ENCODE measurements around the gene HOXD12.
A peak's percentile ranks its signal among the peaks of the same experiment; 100 is the strongest.

The HOXD12 gene

DNA sequence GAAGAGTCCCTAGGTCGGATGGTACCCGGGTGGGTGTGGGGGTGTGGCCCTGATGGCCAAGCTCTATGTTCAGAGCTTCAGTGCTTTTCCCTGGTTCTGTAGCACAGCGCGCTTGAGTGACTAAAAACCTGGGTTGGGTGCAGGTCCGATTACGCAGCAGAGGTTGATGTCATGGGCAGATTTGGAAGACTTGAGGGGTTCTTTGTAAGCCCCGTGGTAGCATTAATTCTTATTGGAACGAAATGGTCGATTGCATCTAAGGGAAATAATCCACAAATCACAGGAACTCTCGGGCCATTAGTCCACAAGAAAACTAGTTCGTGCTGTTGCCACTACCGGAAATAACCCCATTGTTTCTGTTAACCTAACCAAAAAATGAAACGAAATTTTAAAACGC, 38.9 kb downstream of the HOXD12 start:
- Histone ChIP-seq H3K27me3 (no peaks in the 10 kb centered on the region), H3K9me3 (no peaks in the 10 kb centered on the region), H3K4me1 (peaks cover 7% of the 10 kb centered on the region; the same call in 1 of the 2 replicates), H3K36me3 (no peaks in the 10 kb centered on the region), H3K4me3 (ENCODE audit: low read depth, low read length) (no peak overlapping the region)
- TF ChIP-seq, protein P1, sequence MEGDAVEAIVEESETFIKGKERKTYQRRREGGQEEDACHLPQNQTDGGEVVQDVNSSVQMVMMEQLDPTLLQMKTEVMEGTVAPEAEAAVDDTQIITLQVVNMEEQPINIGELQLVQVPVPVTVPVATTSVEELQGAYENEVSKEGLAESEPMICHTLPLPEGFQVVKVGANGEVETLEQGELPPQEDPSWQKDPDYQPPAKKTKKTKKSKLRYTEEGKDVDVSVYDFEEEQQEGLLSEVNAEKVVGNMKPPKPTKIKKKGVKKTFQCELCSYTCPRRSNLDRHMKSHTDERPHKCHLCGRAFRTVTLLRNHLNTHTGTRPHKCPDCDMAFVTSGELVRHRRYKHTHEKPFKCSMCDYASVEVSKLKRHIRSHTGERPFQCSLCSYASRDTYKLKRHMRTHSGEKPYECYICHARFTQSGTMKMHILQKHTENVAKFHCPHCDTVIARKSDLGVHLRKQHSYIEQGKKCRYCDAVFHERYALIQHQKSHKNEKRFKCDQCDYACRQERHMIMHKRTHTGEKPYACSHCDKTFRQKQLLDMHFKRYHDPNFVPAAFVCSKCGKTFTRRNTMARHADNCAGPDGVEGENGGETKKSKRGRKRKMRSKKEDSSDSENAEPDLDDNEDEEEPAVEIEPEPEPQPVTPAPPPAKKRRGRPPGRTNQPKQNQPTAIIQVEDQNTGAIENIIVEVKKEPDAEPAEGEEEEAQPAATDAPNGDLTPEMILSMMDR (IDR thresholded peaks at IDR 0.05; ENCODE audit: low read depth, low read length), result no peak
- DNase-seq, result no peak

DNA sequence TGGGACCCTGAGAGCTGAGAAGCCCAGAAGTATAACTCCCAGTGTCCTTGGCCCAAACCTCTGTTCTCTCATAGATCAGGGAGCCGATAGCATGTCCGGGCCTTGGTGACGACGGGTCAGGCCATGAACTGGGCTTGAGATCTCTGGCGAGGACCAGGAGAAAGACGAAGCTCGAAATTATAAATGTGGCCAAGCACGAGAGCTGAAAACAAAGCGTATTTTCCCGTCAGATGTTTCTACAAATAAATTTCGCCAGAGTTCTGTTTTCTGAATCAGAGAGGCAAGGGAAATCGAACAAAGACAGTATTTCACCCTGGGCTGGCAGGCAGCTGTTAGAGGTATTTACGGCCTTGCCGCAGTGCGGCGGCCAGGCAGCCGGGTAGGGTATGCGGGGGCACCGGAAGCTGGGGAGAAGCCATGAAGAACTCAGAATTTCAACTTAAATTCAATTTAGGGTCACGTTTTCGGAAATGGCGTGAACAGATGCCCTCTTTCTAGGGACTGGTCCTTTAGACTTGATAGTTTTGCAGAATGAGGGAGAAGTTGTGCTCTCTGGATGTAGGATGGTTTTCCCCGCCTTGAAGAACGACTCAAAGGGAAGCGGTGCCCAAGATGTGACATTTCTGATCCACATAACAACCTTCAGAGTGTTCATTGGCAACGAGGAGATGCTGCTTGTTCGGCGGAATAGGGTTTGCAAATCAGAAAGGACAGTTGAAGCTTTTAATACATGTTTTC, 39.5 kb downstream of the HOXD12 start:
- no peaks in the 10 kb centered on the region for H3K36me3 ChIP-seq
- H3K4me3 ChIP-seq (ENCODE audit: low read depth, low read length), result no peak overlapping the region
- H3K27me3 ChIP-seq, result no peaks in the 10 kb centered on the region
- TF ChIP-seq, protein P1 (IDR thresholded peaks at IDR 0.05; ENCODE audit: low read depth, low read length), result no peak
- H3K9me3 ChIP-seq, result no peaks in the 10 kb centered on the region
- DNase-seq, result no peak
- H3K4me1 ChIP-seq, result peaks cover 7% of the 10 kb centered on the region; the same call in 1 of the 2 replicates

DNA sequence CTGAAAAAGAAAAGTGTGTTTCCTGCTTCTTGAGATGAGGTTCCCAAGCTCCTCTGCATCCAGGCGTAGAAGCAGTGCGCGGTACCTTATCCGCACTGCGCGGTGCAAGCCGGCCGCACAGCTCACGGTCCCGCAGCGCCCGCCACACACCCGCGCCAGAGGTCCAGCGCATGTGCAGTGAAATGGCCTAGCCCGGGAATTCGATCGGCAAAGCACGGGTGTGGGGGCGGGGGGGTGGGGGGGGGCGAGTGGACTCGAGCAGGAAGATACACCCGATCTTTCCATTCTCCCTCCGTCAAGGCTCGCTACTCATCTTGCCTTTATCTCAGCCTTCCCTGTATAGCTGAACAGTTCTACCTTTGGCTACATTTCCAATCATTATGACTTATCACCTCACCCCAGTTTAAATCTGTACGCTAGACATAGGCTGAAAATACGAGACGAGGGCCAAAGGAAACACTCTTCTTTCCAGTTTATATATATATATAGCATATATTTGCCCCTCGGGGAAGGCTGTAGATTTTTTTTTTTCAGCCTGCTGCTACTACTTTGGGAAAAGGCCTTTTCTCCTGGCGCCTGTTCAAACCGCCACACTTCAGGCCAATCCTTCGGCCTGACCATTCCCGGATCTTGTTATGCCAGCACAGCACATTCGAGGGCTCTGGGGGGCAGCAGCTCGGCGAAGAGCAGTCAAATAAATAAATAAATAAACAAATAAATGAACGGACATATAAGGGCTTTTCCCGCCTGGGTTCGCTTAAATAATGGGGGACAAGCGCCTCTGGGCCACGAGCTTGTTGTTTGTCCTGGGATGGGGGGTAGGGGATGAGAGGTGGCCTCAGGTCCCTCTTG, 40.3 kb downstream of the HOXD12 start:
- peaks cover 5% of the 10 kb centered on the region; the same call in 1 of the 2 replicates for H3K4me1 ChIP-seq
- peak; percentile 50 for DNase-seq
- H3K4me3 ChIP-seq (ENCODE audit: low read depth, low read length), result peak overlapping the region; percentile 60
- H3K27me3 ChIP-seq, result no peaks in the 10 kb centered on the region
- H3K36me3 ChIP-seq, result no peaks in the 10 kb centered on the region
- no peaks in the 10 kb centered on the region for H3K9me3 ChIP-seq
- TF ChIP-seq, protein P1 (IDR thresholded peaks at IDR 0.05; ENCODE audit: low read depth, low read length), result no peak

DNA sequence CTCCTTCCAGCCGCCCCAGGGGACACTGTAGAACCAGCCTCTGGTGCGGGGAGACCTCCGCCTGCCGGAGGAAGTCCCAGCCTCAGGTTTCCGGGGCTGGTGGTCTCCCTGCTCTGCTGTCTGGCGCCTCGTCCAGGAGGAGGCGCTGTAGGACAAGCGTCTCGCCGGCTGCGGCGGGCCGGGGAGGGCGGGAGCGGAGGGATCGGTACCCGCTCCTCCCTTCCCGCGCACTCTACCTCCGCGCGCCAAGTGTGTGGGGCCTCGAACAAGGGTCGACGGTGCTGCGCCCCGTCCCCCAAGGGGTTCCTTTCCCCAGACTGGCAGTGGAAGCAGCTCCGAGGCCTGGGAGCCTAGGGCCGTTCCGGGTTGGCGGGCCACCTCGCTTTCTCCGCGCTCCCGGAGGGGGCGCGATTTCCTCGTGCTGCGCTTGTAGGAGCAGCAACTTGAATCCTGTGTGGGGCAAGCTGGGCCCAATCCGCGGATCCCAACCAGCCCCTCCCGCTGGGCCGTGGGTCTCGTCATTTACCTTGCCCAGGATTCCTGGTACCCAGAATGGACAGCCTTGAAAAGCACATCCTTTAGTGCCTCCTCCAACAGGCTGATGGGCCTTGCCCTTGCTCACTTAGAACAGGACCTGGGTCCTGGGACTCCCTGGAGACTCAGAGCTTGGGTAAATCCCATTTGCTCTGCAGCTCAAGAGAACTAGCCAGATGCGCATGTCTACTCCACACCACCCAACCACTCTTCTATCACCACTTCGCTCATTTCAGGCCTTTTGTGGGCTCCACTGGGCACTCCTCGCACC, 41.1 kb downstream of the HOXD12 start:
- TF ChIP-seq, protein P1 (IDR thresholded peaks at IDR 0.05; ENCODE audit: low read depth, low read length), result peak; percentile 62
- no peaks in the 10 kb centered on the region for H3K36me3 ChIP-seq
- DNase-seq, result peak; percentile 85
- H3K4me1 ChIP-seq, result no peaks in the 10 kb centered on the region
- no peaks in the 10 kb centered on the region for H3K9me3 ChIP-seq
- peak overlapping the region; percentile 60 for H3K4me3 ChIP-seq (ENCODE audit: low read depth, low read length)
- H3K27me3 ChIP-seq, result no peaks in the 10 kb centered on the region

DNA sequence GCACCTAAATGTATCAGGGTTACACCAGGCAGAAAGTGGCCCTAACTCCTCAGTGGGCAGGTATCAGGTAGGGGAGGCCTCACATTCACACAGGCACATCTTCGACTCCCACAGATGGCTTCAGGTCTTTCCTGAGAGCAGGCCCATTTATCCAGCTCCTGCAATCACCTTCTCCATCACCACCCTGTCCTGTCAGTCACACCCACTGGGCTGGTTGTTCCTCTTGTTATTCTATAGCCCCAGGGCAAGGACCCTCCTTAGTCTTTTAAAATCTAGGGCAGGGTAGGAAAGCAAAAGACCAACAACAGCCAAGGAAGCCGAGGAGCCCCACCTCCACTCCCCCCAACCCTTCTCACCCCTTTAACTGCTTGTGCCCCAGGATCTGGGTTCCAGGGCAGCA, 42.7 kb downstream of the HOXD12 start:
- H3K4me1 ChIP-seq, result no peaks in the 10 kb centered on the region
- no peak overlapping the region for H3K4me3 ChIP-seq (ENCODE audit: low read depth, low read length)
- no peak for DNase-seq
- H3K27me3 ChIP-seq, result no peaks in the 10 kb centered on the region
- TF ChIP-seq, protein P1 (IDR thresholded peaks at IDR 0.05; ENCODE audit: low read depth, low read length), result no peak
- no peaks in the 10 kb centered on the region for H3K9me3 ChIP-seq
- H3K36me3 ChIP-seq, result no peaks in the 10 kb centered on the region

Data from BE2C (cell line).